Testis (tissue), 3 donors: Measurements from ENCODE around the gene GRIK4. TPM values are rescaled to one million over a fixed set of nuclear protein-coding genes. Genes with fewer than 3 reads are reported as not detected.

Experiments used
- DNase-seq: peaks from one replicate; pipeline ENCODE4 v3.0.0-alpha.2; 2019
- H3K27ac ChIP-seq, 2 donors: fragments of 200-600 bp; sonication (generic); one replicate each; pipeline ENCODE4 v1.5.1; 2019
- H3K27me3 ChIP-seq: fragments of 200-600 bp; sonication (generic); one replicate; pipeline ENCODE4 v1.5.1; 2019
- H3K36me3 ChIP-seq: fragments of 200-600 bp; sonication (generic); one replicate; pipeline ENCODE4 v1.5.1; 2017; ENCODE audit warnings: low read depth; ENCODE audit errors: missing control alignments
- H3K4me1 ChIP-seq: fragments of 200-600 bp; sonication (generic); one replicate; pipeline ENCODE4 v1.5.1; 2019
- H3K4me3 ChIP-seq, 2 donors: fragments of 200-600 bp; sonication (generic); one replicate each; pipeline ENCODE4 v1.5.1; 2017 to 2019
- H3K9me3 ChIP-seq: fragments of 200-600 bp; sonication (generic); one replicate; pipeline ENCODE4 v1.5.1; 2017
- POLR2A ChIP-seq: fragments of 450-650 bp; IDR thresholded peaks from one replicate; pipeline ENCODE4 v1.6.1; 2017; ENCODE audit warnings: antibody characterized with exemption, mild to moderate bottlenecking, moderate library complexity
- WGBS, 2 donors: methylation state at CpG; one replicate each; pipeline ENCODE4 v1.1.5; 2018; 5-methylcytosine and 5-hydroxymethylcytosine counted together
- intact Hi-C: fragments of 100-400 bp; cut with DNase I; formaldehyde crosslinking; loops from one replicate; pipeline ENCODE4 v1.15.1; 2023; ENCODE audit warnings: low total_unique reads
- polyA plus RNA-seq: library from polyadenylated mRNA; stranded (reverse); fragments of 350-450 nt; fragmentation: Illumina TruSeq; extraction: RNeasy Lipid Tissue Mini Kit (QIAGEN cat#74804); gene quantifications from one replicate; pipeline ENCODE4 v1.2.3, GENCODE V29; 2014; ENCODE audit warnings: low read depth, low replicate concordance; ENCODE audit not compliant: insufficient read depth
- total RNA-seq, 2 donors: library from RNA; depleted of rRNA; stranded (reverse); fragments of >200 nt; gene quantifications; one replicate each; pipeline ENCODE4 v1.2.3, GENCODE V29; 2016
- TF ChIP-seq, protein P1 (sequence below), 3 experiments: fragments of 450-650 bp in 2 of 3; fragments of 200-600 bp in 1 of 3; sonication (generic) in 1 of 3; IDR thresholded peaks; one replicate each; pipeline ENCODE4 v1.5.1; 2016 to 2019; ENCODE audit warnings: antibody characterized with exemption in 3 of 3, mild to moderate bottlenecking in 2 of 3, moderate library complexity in 1 of 3

Gene GRIK4
- total and polyA plus RNA-seq, 3 donors from 2014 or later = 2.6 to 3.0 (median 2.6) TPM

DNA sequence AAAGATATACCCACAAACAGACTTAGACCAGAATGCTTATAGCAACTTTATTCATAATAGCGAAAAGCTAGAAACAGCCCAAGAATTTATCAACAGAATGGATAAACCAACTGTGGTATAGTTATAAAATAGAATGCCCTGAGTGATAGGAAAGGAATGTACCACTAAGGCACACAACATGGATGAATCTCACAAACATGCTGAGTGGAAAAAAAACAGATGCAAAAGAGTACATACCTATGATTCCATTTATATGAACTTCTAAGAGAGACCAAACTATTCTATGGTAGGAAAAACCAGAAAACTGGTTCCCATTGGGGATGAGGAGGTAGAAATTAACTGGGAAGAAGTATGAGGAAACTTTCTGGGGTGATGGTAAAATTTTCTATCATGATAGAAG, 40.4 kb upstream of the GRIK4 start:
- no peak for DNase-seq
- Histone ChIP-seq H3K27ac (no peak overlapping the region), H3K4me3 (no peak overlapping the region), H3K27me3 (no peaks in the 10 kb centered on the region), H3K4me1 (no peaks in the 10 kb centered on the region), H3K9me3 (no peaks in the 10 kb centered on the region), H3K36me3 (no peaks in the 10 kb centered on the region)
- intact Hi-C loops = no loop called here
- no peak for TF ChIP-seq POLR2A
- TF ChIP-seq, protein P1, sequence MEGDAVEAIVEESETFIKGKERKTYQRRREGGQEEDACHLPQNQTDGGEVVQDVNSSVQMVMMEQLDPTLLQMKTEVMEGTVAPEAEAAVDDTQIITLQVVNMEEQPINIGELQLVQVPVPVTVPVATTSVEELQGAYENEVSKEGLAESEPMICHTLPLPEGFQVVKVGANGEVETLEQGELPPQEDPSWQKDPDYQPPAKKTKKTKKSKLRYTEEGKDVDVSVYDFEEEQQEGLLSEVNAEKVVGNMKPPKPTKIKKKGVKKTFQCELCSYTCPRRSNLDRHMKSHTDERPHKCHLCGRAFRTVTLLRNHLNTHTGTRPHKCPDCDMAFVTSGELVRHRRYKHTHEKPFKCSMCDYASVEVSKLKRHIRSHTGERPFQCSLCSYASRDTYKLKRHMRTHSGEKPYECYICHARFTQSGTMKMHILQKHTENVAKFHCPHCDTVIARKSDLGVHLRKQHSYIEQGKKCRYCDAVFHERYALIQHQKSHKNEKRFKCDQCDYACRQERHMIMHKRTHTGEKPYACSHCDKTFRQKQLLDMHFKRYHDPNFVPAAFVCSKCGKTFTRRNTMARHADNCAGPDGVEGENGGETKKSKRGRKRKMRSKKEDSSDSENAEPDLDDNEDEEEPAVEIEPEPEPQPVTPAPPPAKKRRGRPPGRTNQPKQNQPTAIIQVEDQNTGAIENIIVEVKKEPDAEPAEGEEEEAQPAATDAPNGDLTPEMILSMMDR (IDR thresholded peaks at IDR 0.05) = no peak
- WGBS, 2 donors = 86 to 98% methylated on average over 1 of the region's 1 CpG

DNA sequence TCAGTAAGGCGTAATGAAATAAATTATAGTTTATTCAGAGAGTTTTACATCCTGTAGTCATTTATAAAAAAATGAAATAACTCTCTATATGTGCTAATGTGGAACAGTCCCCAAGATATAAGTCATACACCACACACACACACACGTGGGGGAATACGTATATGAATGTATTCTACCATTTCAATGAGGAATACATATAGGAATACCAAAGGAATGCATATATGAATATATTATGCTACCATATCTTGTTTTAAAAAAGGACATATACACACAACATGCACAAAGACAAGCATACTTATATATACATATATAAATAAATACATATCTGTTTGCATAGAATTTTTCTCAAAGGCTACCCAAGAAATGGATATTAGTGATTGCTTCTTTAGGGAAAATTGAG, 39.6 kb upstream of the GRIK4 start:
- no peaks in the 10 kb centered on the region for H3K9me3 ChIP-seq
- H3K4me1 ChIP-seq = no peaks in the 10 kb centered on the region
- H3K27ac ChIP-seq = no peak overlapping the region
- TF ChIP-seq, protein P1 (IDR thresholded peaks at IDR 0.05) = no peak
- no peak for TF ChIP-seq POLR2A
- H3K36me3 ChIP-seq = no peaks in the 10 kb centered on the region
- no peak overlapping the region for H3K4me3 ChIP-seq
- WGBS, 2 donors = 88 to 95% methylated on average over 3 of the region's 3 CpGs
- intact Hi-C loops = no loop called here
- no peaks in the 10 kb centered on the region for H3K27me3 ChIP-seq
- DNase-seq = no peak

DNA sequence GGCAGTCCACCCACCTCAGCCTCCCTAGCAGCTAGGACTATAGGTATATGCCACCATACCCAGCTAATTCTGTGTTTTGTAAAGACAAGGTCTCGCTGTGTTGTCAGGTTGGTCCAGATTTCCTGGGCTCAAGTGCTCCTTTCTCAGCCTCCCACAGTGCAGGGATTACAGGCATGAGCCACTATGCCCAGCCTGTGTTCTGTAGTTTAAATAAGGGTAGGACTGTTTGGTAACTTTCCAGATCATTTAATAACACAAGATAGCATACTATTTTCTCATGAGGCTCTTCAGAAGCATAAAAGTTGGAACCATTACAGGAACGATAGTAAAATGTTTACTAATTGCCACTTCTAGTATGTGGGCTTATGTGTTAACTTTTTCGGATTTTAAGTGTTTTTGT, 38.0 kb upstream of the GRIK4 start:
- intact Hi-C loops = no loop called here
- Histone ChIP-seq H3K27me3 (no peaks in the 10 kb centered on the region), H3K9me3 (no peaks in the 10 kb centered on the region), H3K4me1 (no peaks in the 10 kb centered on the region), H3K27ac (no peak overlapping the region), H3K4me3 (no peak overlapping the region), H3K36me3 (no peaks in the 10 kb centered on the region)
- DNase-seq = no peak
- TF ChIP-seq POLR2A = no peak
- TF ChIP-seq, protein P1 (IDR thresholded peaks at IDR 0.05) = no peak
- 92 to 97% methylated on average over 3 of the region's 3 CpGs for WGBS, 2 donors

DNA sequence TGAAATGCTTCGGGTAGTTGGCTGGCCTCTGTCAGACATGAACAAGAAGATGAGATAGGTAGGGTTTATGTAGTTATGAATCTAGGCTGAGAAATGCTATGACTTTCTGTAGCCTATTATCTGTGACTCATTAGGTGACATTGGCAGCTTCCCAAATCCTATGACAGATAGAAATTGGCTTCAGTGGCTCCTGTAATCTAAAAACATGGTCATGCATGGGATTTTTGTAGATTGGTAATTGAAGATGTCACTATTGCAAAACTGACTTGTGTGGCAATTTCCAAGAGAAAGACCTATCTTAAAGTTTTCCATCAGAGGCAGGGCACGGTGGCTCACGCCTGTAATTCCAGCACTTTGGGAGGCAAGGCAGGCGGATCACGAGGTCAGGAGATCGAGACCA, 29.4 kb upstream of the GRIK4 start:
- intact Hi-C loops = no loop called here
- H3K36me3 ChIP-seq = no peaks in the 10 kb centered on the region
- no peak overlapping the region for H3K27ac ChIP-seq
- no peak overlapping the region for H3K4me3 ChIP-seq
- WGBS, 2 donors = 88 to 92% methylated on average over 6 of the region's 6 CpGs
- TF ChIP-seq, protein P1 (IDR thresholded peaks at IDR 0.05) = no peak
- no peak for TF ChIP-seq POLR2A
- no peaks in the 10 kb centered on the region for H3K27me3 ChIP-seq
- H3K4me1 ChIP-seq = no peaks in the 10 kb centered on the region
- no peaks in the 10 kb centered on the region for H3K9me3 ChIP-seq
- no peak for DNase-seq

DNA sequence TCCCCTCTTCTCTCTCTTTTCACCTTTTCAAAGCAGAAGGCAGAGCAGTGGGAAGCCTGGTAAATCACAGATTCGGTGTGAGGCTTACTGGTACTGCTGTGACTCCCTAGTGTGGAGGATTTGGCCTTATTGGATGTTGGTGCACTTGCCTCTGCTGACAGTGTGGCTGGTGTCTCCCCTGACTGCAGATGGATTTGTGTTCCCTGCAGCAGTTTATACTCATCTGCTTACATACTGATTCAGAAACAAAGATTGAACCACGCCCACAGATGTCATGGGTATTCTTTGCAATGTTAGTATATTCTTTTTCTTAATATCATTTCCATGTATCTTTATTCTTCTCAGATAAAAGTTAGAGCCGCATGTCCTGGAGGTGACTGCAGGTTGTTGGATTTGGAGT, 26.8 kb upstream of the GRIK4 start:
- H3K9me3 ChIP-seq = no peaks in the 10 kb centered on the region
- H3K27ac ChIP-seq = no peak overlapping the region
- H3K36me3 ChIP-seq = no peaks in the 10 kb centered on the region
- no peak for DNase-seq
- no peak overlapping the region for H3K4me3 ChIP-seq
- H3K4me1 ChIP-seq = no peaks in the 10 kb centered on the region
- intact Hi-C loops = no loop called here
- TF ChIP-seq POLR2A = no peak
- TF ChIP-seq, protein P1 (IDR thresholded peaks at IDR 0.05) = no peak
- 81 to 88% methylated on average over 3 of the region's 3 CpGs for WGBS, 2 donors
- H3K27me3 ChIP-seq = no peaks in the 10 kb centered on the region
